SK-N-SH treated with all-trans-retinoic acid at 6 μM for 48 hours (cell line): ENCODE results near the gene KLF6.

ENCODE experiments used
- BACH2 ChIP-seq: fragments of 250-450 bp; sonication (Bioruptor Pico); IDR thresholded peaks from 2 replicates; pipeline ENCODE4 v1.9.0; 2021; ENCODE audit warnings: mild to moderate bottlenecking, borderline replicate concordance
- CREB5 ChIP-seq: fragments of 250-450 bp; sonication (Bioruptor Pico); IDR thresholded peaks from 2 replicates; pipeline ENCODE4 v1.5.1; 2020; ENCODE audit warnings: low read depth, mild to moderate bottlenecking, moderate library complexity
- ISL1 ChIP-seq: fragments of 250-450 bp; sonication (Bioruptor Pico); IDR thresholded peaks from 2 replicates; pipeline ENCODE4 v2.1.2; 2022; ENCODE audit warnings: mild to moderate bottlenecking, moderate library complexity
- PATZ1 ChIP-seq: fragments of 250-450 bp; sonication (Bioruptor Pico); IDR thresholded peaks from 2 replicates; pipeline ENCODE4 v1.8.0; 2020; ENCODE audit warnings: mild to moderate bottlenecking, moderate library complexity, borderline replicate concordance
- RARB ChIP-seq: fragments of 250-450 bp; sonication (Bioruptor Pico); IDR thresholded peaks from 2 replicates; pipeline ENCODE4 v1.8.0; 2021; ENCODE audit warnings: mild to moderate bottlenecking, moderate library complexity
- SNAI2 ChIP-seq: fragments of 250-450 bp; sonication (Bioruptor Pico); IDR thresholded peaks from 2 replicates; pipeline ENCODE4 v1.5.0; 2020; ENCODE audit warnings: mild to moderate bottlenecking, moderate library complexity
- TOX ChIP-seq: fragments of 250-450 bp; sonication (Bioruptor Pico); IDR thresholded peaks from 2 replicates; pipeline ENCODE4 v1.8.0; 2021; ENCODE audit warnings: mild to moderate bottlenecking, moderate library complexity, borderline replicate concordance
- ZFP30 ChIP-seq: fragments of 450-650 bp; formaldehyde crosslinking; IDR thresholded peaks from 2 replicates; pipeline ENCODE4 v1.5.0; 2022; ENCODE audit warnings: mild to moderate bottlenecking, moderate library complexity
- ZNF8 ChIP-seq: fragments of 450-650 bp; formaldehyde crosslinking; IDR thresholded peaks from 2 replicates; pipeline ENCODE4 v1.5.0; 2020; ENCODE audit warnings: mild to moderate bottlenecking, moderate library complexity

DNA sequence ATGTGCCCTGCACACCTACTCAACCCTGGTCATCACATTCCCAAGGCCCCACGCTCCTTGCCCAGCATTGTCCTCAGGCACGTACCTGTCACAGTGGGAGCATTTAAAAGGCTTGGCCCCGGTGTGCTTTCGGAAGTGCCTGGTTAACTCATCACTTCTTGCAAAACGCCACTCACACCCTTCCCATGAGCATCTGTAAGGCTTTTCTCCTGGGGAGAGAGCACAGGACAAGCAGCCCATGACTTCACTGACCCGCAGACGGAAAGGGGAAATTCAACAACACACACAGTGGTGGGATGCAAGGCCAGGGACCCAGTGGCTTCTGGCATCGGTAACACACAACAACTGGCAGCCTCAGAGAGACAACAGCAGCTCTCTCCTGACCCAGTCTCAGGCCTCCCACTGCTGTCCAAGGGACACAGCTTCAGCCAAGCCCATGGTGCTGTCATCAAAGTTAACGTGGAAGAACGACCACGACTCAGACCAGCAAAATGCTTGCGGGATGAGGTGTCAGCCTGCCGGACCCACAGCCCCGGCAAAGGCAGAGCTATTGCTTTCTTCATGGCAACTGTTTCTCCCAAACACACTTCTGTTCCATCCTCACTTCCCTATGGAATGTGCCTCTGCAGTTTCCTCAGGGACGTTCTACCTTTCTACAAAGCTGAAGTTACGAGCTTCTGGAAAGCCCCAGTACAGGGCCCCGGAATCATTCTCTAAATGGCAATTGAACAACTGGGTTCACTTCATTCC lies 4.8 kb downstream of the KLF6 start:
- no peak for TF ChIP-seq CREB5 (CRISPR knock-in tag)
- TF ChIP-seq ISL1 (CRISPR knock-in tag) = no peak
- TF ChIP-seq PATZ1 = no peak
- no peak for TF ChIP-seq RARB
- TF ChIP-seq SNAI2 = no peak
- TF ChIP-seq ZFP30 = no peak
- TF ChIP-seq ZNF8 = no peak
- no peak for TF ChIP-seq BACH2 (CRISPR knock-in tag)
- TF ChIP-seq TOX (CRISPR knock-in tag) = no peak
